VCaP (cell line): Measurements from ENCODE around the gene PTRH2.

Experiments
- H3K27ac ChIP-seq: fragments of 450-650 bp; 2 replicates; pipeline ENCODE4 v1.5.1; 2017
- CTCF ChIP-seq: fragments of 450-650 bp; conservative IDR thresholded peaks from 2 replicates; pipeline ENCODE4 v1.5.1; 2017; ENCODE audit warnings: mild to moderate bottlenecking, moderate library complexity

PTRH2 gene

GRCh38 chr17:59719526-59719925 is 12.3 kb upstream of the PTRH2 start:
- no peak for TF ChIP-seq CTCF
- H3K27ac ChIP-seq = no peak overlapping the region

GRCh38 chr17:59716427-59716826 is 9.2 kb upstream of the PTRH2 start:
- H3K27ac ChIP-seq = no peak overlapping the region
- TF ChIP-seq CTCF = no peak

GRCh38 chr17:59714255-59714654 is 7.0 kb upstream of the PTRH2 start:
- no peak overlapping the region for H3K27ac ChIP-seq
- no peak for TF ChIP-seq CTCF

GRCh38 chr17:59712862-59713261 is 5.6 kb upstream of the PTRH2 start:
- no peak overlapping the region for H3K27ac ChIP-seq
- TF ChIP-seq CTCF = no peak

- no peak overlapping the region for H3K27ac ChIP-seq
- TF ChIP-seq CTCF = no peak
Observed at GRCh38 chr17:59711936-59712335, 4.7 kb upstream of the PTRH2 start.

DNA sequence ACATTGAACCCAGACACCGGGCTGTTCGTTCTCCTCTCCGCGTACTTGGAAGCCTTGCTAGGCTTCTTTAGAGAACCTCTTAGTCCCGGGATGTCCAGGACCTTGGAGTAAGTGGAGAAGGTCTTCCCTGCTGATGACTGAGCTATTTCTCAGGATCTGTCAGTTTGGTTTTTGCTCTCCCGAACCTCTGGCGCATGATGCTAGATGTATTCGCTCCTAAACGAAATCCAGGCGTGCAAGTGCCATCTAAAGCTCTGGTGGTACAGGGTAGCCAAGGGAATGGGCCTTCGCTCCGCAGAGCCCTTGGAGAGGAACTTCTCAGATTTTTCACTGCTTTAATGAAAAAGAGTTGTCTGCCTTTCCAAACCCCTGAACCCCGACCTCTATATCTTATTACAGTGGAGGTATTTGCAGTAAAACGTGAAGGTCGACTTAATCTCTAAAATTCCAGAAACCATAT is 771 bp upstream of the PTRH2 start:
- peak overlapping the region; percentile 96 for H3K27ac ChIP-seq
- no peak for TF ChIP-seq CTCF

GRCh38 chr17:59702304-59702703 is 4.9 kb downstream of the PTRH2 start:
- no peak for TF ChIP-seq CTCF
- no peak overlapping the region; the same call in 1 of the 2 replicates for H3K27ac ChIP-seq

DNA sequence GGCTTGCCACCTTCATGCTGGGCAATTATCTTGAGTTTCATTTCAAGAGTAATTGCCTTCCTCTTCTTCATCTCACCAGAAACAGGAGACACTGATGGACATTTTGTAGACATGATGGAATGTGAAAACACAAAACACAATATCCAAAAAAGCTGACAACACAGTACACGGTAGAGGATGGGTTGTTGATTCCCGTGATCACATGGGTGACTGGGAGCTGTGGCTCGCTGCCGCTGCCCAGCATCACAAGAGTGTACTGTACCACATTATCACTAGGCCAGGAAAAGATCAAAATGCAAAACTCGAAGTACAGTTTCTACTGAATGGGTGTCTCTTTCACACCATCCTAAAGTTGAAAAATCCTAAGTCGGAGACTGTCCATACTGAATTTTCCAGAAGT is 7.4 kb downstream of the PTRH2 start:
- TF ChIP-seq CTCF = no peak

More for the DNA sequence above, 7.4 kb downstream of the PTRH2 start:
- H3K27ac ChIP-seq = no peak overlapping the region
